ENCODE results near the gene PYCR2. TPM values are rescaled to one million over a fixed set of nuclear protein-coding genes. Genes with fewer than 3 reads are reported as not detected.

PYCR2 gene
- total RNA-seq, 4 donors from 2014 or later: 31.1 to 46.2 (median 35.5) TPM

DNA sequence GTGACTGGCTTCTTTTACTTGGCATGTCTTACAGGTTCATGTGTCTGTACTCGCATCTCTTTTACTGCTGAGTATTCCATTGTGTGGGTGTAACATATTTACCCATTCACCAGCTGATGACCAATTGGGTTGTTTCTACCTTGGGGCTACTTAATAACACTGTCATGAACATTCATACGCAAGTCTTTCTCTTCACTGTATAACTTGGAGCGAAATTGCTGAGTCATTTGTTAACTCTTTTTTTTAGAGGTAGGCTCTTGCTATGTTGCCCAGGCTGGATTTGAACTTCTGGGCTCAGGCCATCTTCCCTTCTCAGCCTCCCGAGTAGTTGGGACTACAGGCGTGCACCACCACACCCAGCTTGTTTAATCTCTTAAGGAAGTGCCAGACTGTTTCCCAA lies 6.5 kb downstream of the PYCR2 start:
- H3K4me1 ChIP-seq: peaks cover 0 to 7% (median 0%) of the 10 kb centered on the region in 4 donors
- no peak for DNase-seq
- H3K36me3 ChIP-seq: peaks cover 0 to 16% (median 0%) of the 10 kb centered on the region in 3 donors
- H3K27me3 ChIP-seq: no peaks in the 10 kb centered on the region
- no peaks in the 10 kb centered on the region for H3K9me3 ChIP-seq
- TF ChIP-seq, protein P1, sequence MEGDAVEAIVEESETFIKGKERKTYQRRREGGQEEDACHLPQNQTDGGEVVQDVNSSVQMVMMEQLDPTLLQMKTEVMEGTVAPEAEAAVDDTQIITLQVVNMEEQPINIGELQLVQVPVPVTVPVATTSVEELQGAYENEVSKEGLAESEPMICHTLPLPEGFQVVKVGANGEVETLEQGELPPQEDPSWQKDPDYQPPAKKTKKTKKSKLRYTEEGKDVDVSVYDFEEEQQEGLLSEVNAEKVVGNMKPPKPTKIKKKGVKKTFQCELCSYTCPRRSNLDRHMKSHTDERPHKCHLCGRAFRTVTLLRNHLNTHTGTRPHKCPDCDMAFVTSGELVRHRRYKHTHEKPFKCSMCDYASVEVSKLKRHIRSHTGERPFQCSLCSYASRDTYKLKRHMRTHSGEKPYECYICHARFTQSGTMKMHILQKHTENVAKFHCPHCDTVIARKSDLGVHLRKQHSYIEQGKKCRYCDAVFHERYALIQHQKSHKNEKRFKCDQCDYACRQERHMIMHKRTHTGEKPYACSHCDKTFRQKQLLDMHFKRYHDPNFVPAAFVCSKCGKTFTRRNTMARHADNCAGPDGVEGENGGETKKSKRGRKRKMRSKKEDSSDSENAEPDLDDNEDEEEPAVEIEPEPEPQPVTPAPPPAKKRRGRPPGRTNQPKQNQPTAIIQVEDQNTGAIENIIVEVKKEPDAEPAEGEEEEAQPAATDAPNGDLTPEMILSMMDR (IDR thresholded peaks at IDR 0.05): no peak
- TF ChIP-seq POLR2A (IDR thresholded peaks at IDR 0.05): no peak
- no peak overlapping the region for H3K4me3 ChIP-seq
- H3K27ac ChIP-seq: no peak overlapping the region

DNA sequence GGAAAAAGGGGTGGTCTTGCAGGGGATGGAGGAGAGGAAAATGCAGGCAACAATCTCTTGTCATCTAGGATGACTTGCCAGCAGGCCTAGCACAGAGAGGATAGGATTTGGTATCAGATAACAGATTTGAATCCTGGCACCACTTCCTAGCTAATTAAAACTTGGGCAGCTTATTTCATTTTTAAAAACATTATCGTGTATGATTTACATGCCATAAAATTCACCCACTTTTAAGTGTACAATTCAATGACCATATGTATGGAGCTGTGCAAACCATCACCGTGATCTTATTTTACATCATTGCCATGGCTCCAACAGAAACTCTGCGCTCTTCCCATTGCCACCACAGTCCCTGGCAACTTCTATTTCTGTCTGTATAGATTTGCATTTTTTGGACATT lies 6.9 kb downstream of the PYCR2 start:
- DNase-seq: no peak
- H3K4me1 ChIP-seq: peaks cover 0 to 6% (median 0%) of the 10 kb centered on the region in 4 donors
- H3K27me3 ChIP-seq: no peaks in the 10 kb centered on the region
- H3K4me3 ChIP-seq: no peak overlapping the region
- no peak overlapping the region for H3K27ac ChIP-seq
- no peak for TF ChIP-seq POLR2A (IDR thresholded peaks at IDR 0.05)
- TF ChIP-seq, protein P1 (IDR thresholded peaks at IDR 0.05): no peak
- no peaks in the 10 kb centered on the region for H3K9me3 ChIP-seq
- H3K36me3 ChIP-seq: peaks cover 0 to 16% (median 0%) of the 10 kb centered on the region in 3 donors

DNA sequence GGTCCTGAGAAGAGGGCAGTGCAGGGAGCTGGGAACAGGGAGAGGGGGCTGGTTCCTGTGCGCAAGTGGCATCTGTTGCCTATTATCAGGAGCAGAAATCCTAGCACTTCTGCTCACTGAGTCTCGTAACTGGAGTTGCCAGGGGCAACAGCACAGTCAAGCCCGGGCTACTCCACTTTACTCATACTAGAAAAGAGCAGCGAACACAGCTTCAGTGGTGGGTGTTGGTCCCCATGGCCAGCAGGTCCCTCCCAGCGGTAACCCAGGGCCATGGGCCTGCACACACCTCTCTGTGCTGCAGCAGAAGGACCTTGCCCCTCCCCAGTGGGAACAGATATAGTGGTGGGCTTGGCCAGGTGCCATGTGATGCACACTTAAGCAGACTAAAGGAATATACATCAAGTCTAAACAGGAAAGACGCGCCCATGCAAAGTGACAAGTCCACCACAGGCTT lies 8.5 kb downstream of the PYCR2 start:
- H3K9me3 ChIP-seq: no peaks in the 10 kb centered on the region
- no peak overlapping the region for H3K4me3 ChIP-seq
- no peak for DNase-seq
- no peaks in the 10 kb centered on the region for H3K27me3 ChIP-seq
- peaks cover 0 to 11% (median 3%) of the 10 kb centered on the region in 4 donors for H3K4me1 ChIP-seq
- no peak overlapping the region for H3K27ac ChIP-seq
- TF ChIP-seq, protein P1 (IDR thresholded peaks at IDR 0.05): no peak
- no peak for TF ChIP-seq POLR2A (IDR thresholded peaks at IDR 0.05)
- H3K36me3 ChIP-seq: peaks cover 0 to 3% (median 0%) of the 10 kb centered on the region in 3 donors

DNA sequence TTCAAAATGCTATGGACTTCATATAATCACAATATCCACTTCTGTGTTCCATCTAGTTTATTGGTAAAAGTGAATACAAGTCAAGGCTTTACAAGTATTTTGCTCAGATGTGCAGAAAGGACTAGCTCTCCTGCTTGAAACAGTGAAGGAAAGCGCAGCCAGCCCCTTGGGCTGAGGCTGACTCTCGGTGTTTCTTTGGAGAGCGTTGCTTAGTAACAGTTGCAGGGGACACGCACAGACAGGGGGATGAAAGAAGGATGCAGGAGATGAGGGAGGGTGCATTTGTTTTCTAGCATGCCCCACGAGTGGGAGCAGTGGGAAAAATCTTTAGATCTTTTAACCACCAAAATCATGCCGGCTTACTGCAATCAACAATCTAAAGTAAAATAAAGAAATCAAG lies 9.1 kb downstream of the PYCR2 start:
- Histone ChIP-seq H3K4me1 (peaks cover 0 to 7% (median 3%) of the 10 kb centered on the region in 4 donors), H3K27me3 (no peaks in the 10 kb centered on the region), H3K27ac (no peak overlapping the region), H3K9me3 (no peaks in the 10 kb centered on the region), H3K4me3 (no peak overlapping the region), H3K36me3 (peaks cover 0 to 3% (median 0%) of the 10 kb centered on the region in 3 donors)
- no peak for DNase-seq
- TF ChIP-seq POLR2A (IDR thresholded peaks at IDR 0.05): no peak
- TF ChIP-seq, protein P1 (IDR thresholded peaks at IDR 0.05): no peak

DNA sequence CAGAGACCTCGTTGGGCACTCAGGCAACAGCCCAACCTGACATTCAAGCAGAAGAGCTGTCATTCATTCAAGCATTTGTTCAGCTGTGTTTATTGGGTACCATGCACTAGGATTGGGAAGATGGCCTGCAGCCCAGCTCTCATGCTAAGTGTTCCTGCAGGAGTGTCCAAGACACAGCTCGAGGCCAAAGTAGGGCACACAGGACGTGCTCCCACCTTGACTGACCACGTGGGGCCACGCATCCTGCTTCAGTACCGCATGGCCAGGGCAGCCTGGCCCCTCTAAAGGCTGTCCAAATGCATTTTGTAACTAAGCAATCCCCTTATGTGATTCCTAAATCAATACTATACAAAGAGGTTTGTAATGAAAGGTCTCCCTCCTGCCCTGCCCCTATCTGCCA lies 9.7 kb downstream of the PYCR2 start:
- no peaks in the 10 kb centered on the region for H3K9me3 ChIP-seq
- H3K4me1 ChIP-seq: peaks cover 0 to 7% (median 2%) of the 10 kb centered on the region in 4 donors
- DNase-seq: no peak
- no peaks in the 10 kb centered on the region for H3K27me3 ChIP-seq
- H3K36me3 ChIP-seq: peaks cover 0 to 2% (median 0%) of the 10 kb centered on the region in 3 donors
- TF ChIP-seq POLR2A (IDR thresholded peaks at IDR 0.05): no peak
- TF ChIP-seq, protein P1 (IDR thresholded peaks at IDR 0.05): no peak
- no peak overlapping the region for H3K4me3 ChIP-seq
- no peak overlapping the region for H3K27ac ChIP-seq

All from Peyer's patch (tissue), 4 donors.